ENCODE results near the gene BBS12. TPM values are rescaled to one million over a fixed set of nuclear protein-coding genes. Genes with fewer than 3 reads are reported as not detected.

Gene BBS12
- total and polyA plus RNA-seq, 4 donors = 0.53 to 2.1 (median 0.80) TPM

DNA sequence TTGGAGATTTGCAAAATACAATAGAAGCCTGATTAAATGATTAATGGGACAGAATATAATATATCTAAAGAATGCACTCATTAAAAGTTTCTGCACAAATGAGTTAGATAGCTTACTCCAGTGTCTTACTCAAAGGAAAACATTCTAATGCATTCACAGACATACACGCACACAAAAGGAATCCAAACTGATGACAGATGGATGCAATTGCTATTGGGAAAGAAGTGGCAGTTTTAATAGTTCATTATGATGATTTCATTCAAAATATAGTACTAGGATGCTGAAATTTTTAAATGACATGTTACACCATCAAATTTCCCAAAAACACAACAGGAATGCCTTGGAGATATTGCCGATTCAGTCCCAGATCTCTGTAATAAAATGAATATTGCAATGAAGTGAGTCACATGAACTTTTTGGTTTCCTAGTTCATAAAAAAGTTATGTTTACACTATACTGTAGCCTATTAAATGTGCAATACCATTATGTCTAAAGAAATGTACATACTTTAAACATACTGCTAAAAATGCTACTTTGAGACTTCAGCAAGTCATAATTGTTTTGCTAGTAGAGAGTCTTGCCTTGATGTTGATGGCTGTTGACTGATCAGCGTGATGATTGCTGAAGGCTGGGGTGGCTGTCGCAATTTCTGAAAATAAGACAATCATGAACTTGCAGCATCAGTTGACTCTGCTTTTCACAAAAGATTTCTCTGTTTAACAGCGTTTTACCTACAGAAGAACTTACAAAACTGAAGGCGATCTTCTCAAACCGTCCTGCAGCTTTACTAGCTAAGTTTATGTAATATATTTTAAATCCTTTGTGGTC lies 45.6 kb downstream of the BBS12 start:
- H3K4me3 ChIP-seq (ENCODE audit: low read depth in 1 of 3, low read length in 3 of 3) = no peak overlapping the region
- H3K9ac ChIP-seq (ENCODE audit: low read depth in 1 of 2, low read length in 2 of 2) = no peak overlapping the region
- H3K27ac ChIP-seq (ENCODE audit: low read depth in 1 of 2, low read length in 2 of 2) = no peak overlapping the region
- WGBS = 96% methylated on average over 7 of the region's 7 CpGs
- H3K9me3 ChIP-seq (ENCODE audit: control insufficient read depth in 4 of 4, low read length in 3 of 4) = no peaks in the 10 kb centered on the region
- no peak for TF ChIP-seq RAD21 (IDR thresholded peaks at IDR 0.05)
- no peak for TF ChIP-seq TAF1 (conservative IDR thresholded peaks at IDR 0.05)
- no peak for TF ChIP-seq SP1 (IDR thresholded peaks at IDR 0.05)
- TF ChIP-seq, protein P1, sequence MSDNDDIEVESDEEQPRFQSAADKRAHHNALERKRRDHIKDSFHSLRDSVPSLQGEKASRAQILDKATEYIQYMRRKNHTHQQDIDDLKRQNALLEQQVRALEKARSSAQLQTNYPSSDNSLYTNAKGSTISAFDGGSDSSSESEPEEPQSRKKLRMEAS (IDR thresholded peaks at IDR 0.05) = no peak
- TF ChIP-seq, protein P2, sequence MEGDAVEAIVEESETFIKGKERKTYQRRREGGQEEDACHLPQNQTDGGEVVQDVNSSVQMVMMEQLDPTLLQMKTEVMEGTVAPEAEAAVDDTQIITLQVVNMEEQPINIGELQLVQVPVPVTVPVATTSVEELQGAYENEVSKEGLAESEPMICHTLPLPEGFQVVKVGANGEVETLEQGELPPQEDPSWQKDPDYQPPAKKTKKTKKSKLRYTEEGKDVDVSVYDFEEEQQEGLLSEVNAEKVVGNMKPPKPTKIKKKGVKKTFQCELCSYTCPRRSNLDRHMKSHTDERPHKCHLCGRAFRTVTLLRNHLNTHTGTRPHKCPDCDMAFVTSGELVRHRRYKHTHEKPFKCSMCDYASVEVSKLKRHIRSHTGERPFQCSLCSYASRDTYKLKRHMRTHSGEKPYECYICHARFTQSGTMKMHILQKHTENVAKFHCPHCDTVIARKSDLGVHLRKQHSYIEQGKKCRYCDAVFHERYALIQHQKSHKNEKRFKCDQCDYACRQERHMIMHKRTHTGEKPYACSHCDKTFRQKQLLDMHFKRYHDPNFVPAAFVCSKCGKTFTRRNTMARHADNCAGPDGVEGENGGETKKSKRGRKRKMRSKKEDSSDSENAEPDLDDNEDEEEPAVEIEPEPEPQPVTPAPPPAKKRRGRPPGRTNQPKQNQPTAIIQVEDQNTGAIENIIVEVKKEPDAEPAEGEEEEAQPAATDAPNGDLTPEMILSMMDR (IDR thresholded peaks at IDR 0.05; ENCODE audit: low read depth, low read length, missing input control) = no peak
- no peak for TF ChIP-seq RXRA (IDR thresholded peaks at IDR 0.05)
- TF ChIP-seq, protein P3, sequence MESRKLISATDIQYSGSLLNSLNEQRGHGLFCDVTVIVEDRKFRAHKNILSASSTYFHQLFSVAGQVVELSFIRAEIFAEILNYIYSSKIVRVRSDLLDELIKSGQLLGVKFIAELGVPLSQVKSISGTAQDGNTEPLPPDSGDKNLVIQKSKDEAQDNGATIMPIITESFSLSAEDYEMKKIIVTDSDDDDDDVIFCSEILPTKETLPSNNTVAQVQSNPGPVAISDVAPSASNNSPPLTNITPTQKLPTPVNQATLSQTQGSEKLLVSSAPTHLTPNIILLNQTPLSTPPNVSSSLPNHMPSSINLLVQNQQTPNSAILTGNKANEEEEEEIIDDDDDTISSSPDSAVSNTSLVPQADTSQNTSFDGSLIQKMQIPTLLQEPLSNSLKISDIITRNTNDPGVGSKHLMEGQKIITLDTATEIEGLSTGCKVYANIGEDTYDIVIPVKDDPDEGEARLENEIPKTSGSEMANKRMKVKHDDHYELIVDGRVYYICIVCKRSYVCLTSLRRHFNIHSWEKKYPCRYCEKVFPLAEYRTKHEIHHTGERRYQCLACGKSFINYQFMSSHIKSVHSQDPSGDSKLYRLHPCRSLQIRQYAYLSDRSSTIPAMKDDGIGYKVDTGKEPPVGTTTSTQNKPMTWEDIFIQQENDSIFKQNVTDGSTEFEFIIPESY (IDR thresholded peaks at IDR 0.05) = no peak
- no peak for TF ChIP-seq HNF4G (IDR thresholded peaks at IDR 0.05)
- no peak for TF ChIP-seq FOXA1 (IDR thresholded peaks at IDR 0.05)
- TF ChIP-seq EGR1 (IDR thresholded peaks at IDR 0.05; ENCODE audit: low read depth in 2 of 2) = no peak
- no peaks in the 10 kb centered on the region for H3K27me3 ChIP-seq (ENCODE audit: control insufficient read depth in 4 of 4, insufficient read depth in 4 of 4, low read length in 3 of 4)
- peaks cover 0 to 2% (median 1%) of the 10 kb centered on the region in 4 donors for H3K4me1 ChIP-seq (ENCODE audit: control insufficient read depth in 4 of 4, insufficient read depth in 4 of 4, low read length in 3 of 4)
- H3K36me3 ChIP-seq (ENCODE audit: control insufficient read depth in 4 of 4, insufficient read depth in 3 of 4, low read depth in 1 of 4, low read length in 3 of 4) = no peaks in the 10 kb centered on the region
- no peak for DNase-seq (ENCODE audit: low spot score)

DNA sequence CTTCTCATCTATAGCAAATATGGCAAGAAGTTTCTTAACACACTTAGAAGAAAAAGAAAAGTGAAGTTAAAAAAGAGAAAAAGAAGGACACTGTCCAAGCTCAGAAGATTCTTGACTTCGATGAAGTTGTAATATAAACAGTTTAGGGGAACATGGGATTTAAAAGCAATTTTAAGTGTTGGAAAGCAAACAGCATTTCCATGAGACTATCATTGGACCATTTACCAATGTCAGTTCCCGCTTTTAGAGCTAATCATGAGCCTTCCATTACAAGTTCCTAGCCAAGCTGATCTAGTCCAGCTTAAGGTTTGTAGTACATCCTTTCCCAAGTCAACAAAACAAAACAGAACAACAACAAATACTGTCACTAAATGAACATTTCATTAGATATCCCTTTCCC lies 49.0 kb downstream of the BBS12 start:
- no peaks in the 10 kb centered on the region for H3K9me3 ChIP-seq (ENCODE audit: control insufficient read depth in 4 of 4, low read length in 3 of 4)
- no peak for DNase-seq (ENCODE audit: low spot score)
- H3K4me1 ChIP-seq (ENCODE audit: control insufficient read depth in 4 of 4, insufficient read depth in 4 of 4, low read length in 3 of 4) = peaks cover 2 to 16% (median 15%) of the 10 kb centered on the region in 4 donors
- H3K27me3 ChIP-seq (ENCODE audit: control insufficient read depth in 4 of 4, insufficient read depth in 4 of 4, low read length in 3 of 4) = no peaks in the 10 kb centered on the region
- TF ChIP-seq, protein P1 (IDR thresholded peaks at IDR 0.05) = no peak
- TF ChIP-seq EGR1 (IDR thresholded peaks at IDR 0.05; ENCODE audit: low read depth in 2 of 2) = no peak
- TF ChIP-seq HNF4G (IDR thresholded peaks at IDR 0.05) = no peak
- TF ChIP-seq, protein P2 (IDR thresholded peaks at IDR 0.05; ENCODE audit: low read depth, low read length, missing input control) = no peak
- no peak for TF ChIP-seq FOXA2 (IDR thresholded peaks at IDR 0.05)
- TF ChIP-seq, protein P4, sequence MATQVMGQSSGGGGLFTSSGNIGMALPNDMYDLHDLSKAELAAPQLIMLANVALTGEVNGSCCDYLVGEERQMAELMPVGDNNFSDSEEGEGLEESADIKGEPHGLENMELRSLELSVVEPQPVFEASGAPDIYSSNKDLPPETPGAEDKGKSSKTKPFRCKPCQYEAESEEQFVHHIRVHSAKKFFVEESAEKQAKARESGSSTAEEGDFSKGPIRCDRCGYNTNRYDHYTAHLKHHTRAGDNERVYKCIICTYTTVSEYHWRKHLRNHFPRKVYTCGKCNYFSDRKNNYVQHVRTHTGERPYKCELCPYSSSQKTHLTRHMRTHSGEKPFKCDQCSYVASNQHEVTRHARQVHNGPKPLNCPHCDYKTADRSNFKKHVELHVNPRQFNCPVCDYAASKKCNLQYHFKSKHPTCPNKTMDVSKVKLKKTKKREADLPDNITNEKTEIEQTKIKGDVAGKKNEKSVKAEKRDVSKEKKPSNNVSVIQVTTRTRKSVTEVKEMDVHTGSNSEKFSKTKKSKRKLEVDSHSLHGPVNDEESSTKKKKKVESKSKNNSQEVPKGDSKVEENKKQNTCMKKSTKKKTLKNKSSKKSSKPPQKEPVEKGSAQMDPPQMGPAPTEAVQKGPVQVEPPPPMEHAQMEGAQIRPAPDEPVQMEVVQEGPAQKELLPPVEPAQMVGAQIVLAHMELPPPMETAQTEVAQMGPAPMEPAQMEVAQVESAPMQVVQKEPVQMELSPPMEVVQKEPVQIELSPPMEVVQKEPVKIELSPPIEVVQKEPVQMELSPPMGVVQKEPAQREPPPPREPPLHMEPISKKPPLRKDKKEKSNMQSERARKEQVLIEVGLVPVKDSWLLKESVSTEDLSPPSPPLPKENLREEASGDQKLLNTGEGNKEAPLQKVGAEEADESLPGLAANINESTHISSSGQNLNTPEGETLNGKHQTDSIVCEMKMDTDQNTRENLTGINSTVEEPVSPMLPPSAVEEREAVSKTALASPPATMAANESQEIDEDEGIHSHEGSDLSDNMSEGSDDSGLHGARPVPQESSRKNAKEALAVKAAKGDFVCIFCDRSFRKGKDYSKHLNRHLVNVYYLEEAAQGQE (IDR thresholded peaks at IDR 0.05) = no peak
- no peak for TF ChIP-seq SP1 (IDR thresholded peaks at IDR 0.05)
- TF ChIP-seq, protein P5, sequence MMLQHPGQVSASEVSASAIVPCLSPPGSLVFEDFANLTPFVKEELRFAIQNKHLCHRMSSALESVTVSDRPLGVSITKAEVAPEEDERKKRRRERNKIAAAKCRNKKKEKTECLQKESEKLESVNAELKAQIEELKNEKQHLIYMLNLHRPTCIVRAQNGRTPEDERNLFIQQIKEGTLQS (IDR thresholded peaks at IDR 0.05) = no peak
- no peak for TF ChIP-seq NR2F2 (IDR thresholded peaks at IDR 0.05)
- no peak for TF ChIP-seq FOXA1 (IDR thresholded peaks at IDR 0.05)
- no peak for TF ChIP-seq TAF1 (conservative IDR thresholded peaks at IDR 0.05)
- no peak for TF ChIP-seq GABPA (IDR thresholded peaks at IDR 0.05 in 1 of 2, conservative IDR thresholded peaks at IDR 0.05 in 1 of 2)
- TF ChIP-seq, protein P3 (IDR thresholded peaks at IDR 0.05) = no peak
- no peak for TF ChIP-seq HNF4A (conservative IDR thresholded peaks at IDR 0.05)
- H3K4me3 ChIP-seq (ENCODE audit: low read depth in 1 of 3, low read length in 3 of 3) = no peak overlapping the region
- no peak overlapping the region for H3K9ac ChIP-seq (ENCODE audit: low read depth in 1 of 2, low read length in 2 of 2)
- 91% methylated on average over 2 of the region's 2 CpGs for WGBS
- no peak overlapping the region for H3K27ac ChIP-seq (ENCODE audit: low read depth in 1 of 2, low read length in 2 of 2)
- no peaks in the 10 kb centered on the region for H3K36me3 ChIP-seq (ENCODE audit: control insufficient read depth in 4 of 4, insufficient read depth in 3 of 4, low read depth in 1 of 4, low read length in 3 of 4)
